H9 (cell line): ENCODE results near the gene BAZ1B. TPM values are rescaled to one million over a fixed set of nuclear protein-coding genes. Genes with fewer than 3 reads are reported as not detected.

Experiments
- DNase-seq: peaks from one replicate; pipeline ENCODE4 v3.0.0-alpha.2; 2017
- H2AFZ ChIP-seq: one replicate; pipeline ENCODE4 v1.6.1; 2013; ENCODE audit warnings: mild to moderate bottlenecking, low read length, control low read depth, moderate library complexity
- H2AK5ac ChIP-seq: 2 replicates; pipeline ENCODE4 v1.6.1; 2013; ENCODE audit warnings: low read length, control low read depth, mixed read lengths; ENCODE audit not compliant: insufficient read length
- H2BK120ac ChIP-seq: one replicate; pipeline ENCODE4 v1.6.1; 2013; ENCODE audit warnings: low read depth, mild to moderate bottlenecking, low read length, control low read depth, inconsistent platforms; ENCODE audit not compliant: poor library complexity, severe bottlenecking
- H2BK12ac ChIP-seq: 2 replicates; pipeline ENCODE4 v1.6.1; 2013; ENCODE audit warnings: low read length, control low read depth, mixed read lengths, low read depth; ENCODE audit not compliant: insufficient read length
- H2BK15ac ChIP-seq: 2 replicates; pipeline ENCODE4 v1.6.1; 2013; ENCODE audit warnings: low read depth, low read length, control low read depth
- H2BK20ac ChIP-seq: one replicate; pipeline ENCODE4 v1.6.1; 2013; ENCODE audit warnings: low read depth, mild to moderate bottlenecking, low read length, control low read depth, inconsistent platforms; ENCODE audit not compliant: poor library complexity, severe bottlenecking
- H2BK5ac ChIP-seq: 2 replicates; pipeline ENCODE4 v1.6.1; 2013; ENCODE audit warnings: low read length, control low read depth, mixed read lengths; ENCODE audit not compliant: insufficient read length
- H3K14ac ChIP-seq: 2 replicates; pipeline ENCODE4 v1.6.1; 2013; ENCODE audit warnings: low read length, control low read depth; ENCODE audit not compliant: insufficient read depth
- H3K18ac ChIP-seq: 2 replicates; pipeline ENCODE4 v1.6.1; 2013; ENCODE audit warnings: low read depth, mild to moderate bottlenecking, mixed read lengths, low read length, control low read depth; ENCODE audit not compliant: insufficient read length
- H3K23ac ChIP-seq: 2 replicates; pipeline ENCODE4 v1.6.1; 2013; ENCODE audit warnings: low read length, control low read depth, mixed read lengths, low read depth; ENCODE audit not compliant: insufficient read length
- H3K23me2 ChIP-seq: 2 replicates; pipeline ENCODE4 v1.6.1; 2013; ENCODE audit warnings: low read depth, mild to moderate bottlenecking, mixed read lengths, low read length, control low read depth; ENCODE audit not compliant: insufficient read length, poor library complexity, severe bottlenecking
- H3K27ac ChIP-seq: 2 replicates; pipeline ENCODE4 v1.5.1; 2013; ENCODE audit warnings: low read length, control low read depth, mixed read lengths, low read depth; ENCODE audit not compliant: insufficient read length
- H3K27me3 ChIP-seq: 2 replicates; pipeline ENCODE4 v1.6.1; 2013; ENCODE audit warnings: low read length, control low read depth, inconsistent platforms; ENCODE audit not compliant: insufficient read depth
- H3K4ac ChIP-seq: 2 replicates; pipeline ENCODE4 v1.6.1; 2013; ENCODE audit warnings: low read depth, mild to moderate bottlenecking, control low read depth, inconsistent platforms, low read length, moderate library complexity
- H3K4me1 ChIP-seq: 2 replicates; pipeline ENCODE4 v1.6.1; 2013; ENCODE audit warnings: low read length, control low read depth, inconsistent platforms; ENCODE audit not compliant: insufficient read depth
- H3K4me2 ChIP-seq: 2 replicates; pipeline ENCODE4 v1.6.1; 2013; ENCODE audit warnings: low read length, control low read depth, mixed read lengths; ENCODE audit not compliant: insufficient read length, insufficient read depth
- H3K56ac ChIP-seq: 2 replicates; pipeline ENCODE4 v1.6.1; 2013; ENCODE audit warnings: low read depth, mild to moderate bottlenecking, mixed read lengths, low read length, control low read depth; ENCODE audit not compliant: insufficient read length
- H3K79me1 ChIP-seq: 2 replicates; pipeline ENCODE4 v1.6.1; 2013; ENCODE audit warnings: low read depth, mild to moderate bottlenecking, moderate library complexity, low read length, control low read depth, inconsistent platforms; ENCODE audit not compliant: insufficient read depth, poor library complexity, severe bottlenecking
- H3K79me2 ChIP-seq: 2 replicates; pipeline ENCODE4 v1.6.1; 2013; ENCODE audit warnings: low read length, control low read depth, inconsistent platforms; ENCODE audit not compliant: insufficient read depth
- H3K9ac ChIP-seq: 2 replicates; pipeline ENCODE4 v1.6.1; 2013; ENCODE audit warnings: low read length, control low read depth, mixed read lengths; ENCODE audit not compliant: insufficient read length; ENCODE audit errors: extremely low read depth
- H3K9me3 ChIP-seq: one replicate; pipeline ENCODE4 v1.6.1; 2013; ENCODE audit warnings: low read depth, low read length, inconsistent platforms; ENCODE audit not compliant: control insufficient read depth
- H3T11ph ChIP-seq: one replicate; pipeline ENCODE4 v1.6.1; 2013; ENCODE audit warnings: mild to moderate bottlenecking, low read length, control low read depth, inconsistent platforms
- H4K20me1 ChIP-seq: one replicate; pipeline ENCODE4 v1.6.1; 2013; ENCODE audit not compliant: control insufficient read depth, insufficient read length, insufficient read depth
- H4K5ac ChIP-seq: 2 replicates; pipeline ENCODE4 v1.6.1; 2013; ENCODE audit warnings: low read depth, mild to moderate bottlenecking, mixed read lengths, low read length, control low read depth; ENCODE audit not compliant: insufficient read length
- H4K8ac ChIP-seq: replicated peaks from 2 replicates; pipeline ENCODE4 v1.6.1; 2013; ENCODE audit warnings: low read length, control low read depth, mixed read lengths, low read depth; ENCODE audit not compliant: insufficient read length
- H4K91ac ChIP-seq: 2 replicates; pipeline ENCODE4 v1.6.1; 2013; ENCODE audit warnings: low read depth, mild to moderate bottlenecking, moderate library complexity, mixed read lengths, low read length, control low read depth; ENCODE audit not compliant: insufficient read length
- H3K27ac Mint-ChIP-seq, 3 experiments: 2 replicates in 2 of 3; 3 replicates in 1 of 3; pipeline ENCODE4 v1.8.0; 2020 to 2021; ENCODE audit warnings: mixed read lengths in 3 of 3, mild to moderate bottlenecking in 1 of 3, moderate library complexity in 1 of 3
- H3K27me3 Mint-ChIP-seq: 2 replicates; pipeline ENCODE4 v1.8.0; 2021; ENCODE audit warnings: low read depth, mild to moderate bottlenecking, moderate library complexity, mixed read lengths
- H3K36me3 Mint-ChIP-seq, 3 experiments: 2 replicates in 2 of 3; 3 replicates in 1 of 3; pipeline ENCODE4 v1.8.0; 2020 to 2021; ENCODE audit warnings: low read depth in 3 of 3, mixed read lengths in 3 of 3; ENCODE audit not compliant: insufficient read depth in 1 of 3
- H3K4me1 Mint-ChIP-seq, 2 experiments: 2 replicates each; pipeline ENCODE4 v1.8.0; 2020; ENCODE audit warnings: mixed read lengths in 2 of 2
- H3K4me3 Mint-ChIP-seq, 2 experiments: 2 replicates in 1 of 2; 3 replicates in 1 of 2; pipeline ENCODE4 v1.8.0; 2020 to 2021; ENCODE audit warnings: mild to moderate bottlenecking in 2 of 2, mixed read lengths in 2 of 2, moderate library complexity in 1 of 2
- H3K9me3 Mint-ChIP-seq, 2 experiments: 2 replicates in 1 of 2; 3 replicates in 1 of 2; pipeline ENCODE4 v1.8.0; 2020; ENCODE audit warnings: mild to moderate bottlenecking in 2 of 2, mixed read lengths in 2 of 2, moderate library complexity in 1 of 2
- CTCF ChIP-seq: fragments of 200-600 bp; sonication (generic); conservative IDR thresholded peaks from 3 replicates; pipeline ENCODE4 v1.8.0; 2021; ENCODE audit warnings: antibody characterized with exemption, mild to moderate bottlenecking
- WGBS: extraction: QIAGEN DNeasy Blood & Tissue Kit; methylation state at CpG from one replicate; pipeline ENCODE4 v1.1.7; 2013; ENCODE audit warnings: missing lambda C conversion rate, low lambda C conversion rate, mixed read lengths; ENCODE audit not compliant: insufficient read length; ENCODE audit errors: extremely low coverage; 5-methylcytosine and 5-hydroxymethylcytosine counted together
- total RNA-seq: library from RNA; stranded (reverse); gene quantifications from 2 replicates; pipeline ENCODE4 v1.2.1, GENCODE V29; 2021

Gene BAZ1B
- total RNA-seq, 1 experiment from 2014 or later = 96.4 TPM

GRCh38 chr7:73454424-73454823, 67.7 kb downstream of the BAZ1B start:
- H2AK5ac ChIP-seq = no peak overlapping the region
- H3K79me2 ChIP-seq = 0 out of 2 replicates have a peak, but pooled peaks cover 2% of the 10 kb centered on the region
- Mint-ChIP-seq H3K27ac (peak overlapping the region in 2 of 3 experiments; percentile 17 to 52; a peak in 4 of 7 replicates), H3K4me3 (no peak overlapping the region), H3K36me3 (peaks cover 41 to 83% (median 70%) of the 10 kb centered on the region in 3 experiments; a peak in 6 of 7 replicates), H3K4me1 (no peaks in the 10 kb centered on the region), H3K9me3 (no peaks in the 10 kb centered on the region), H3K27me3 (no peaks in the 10 kb centered on the region)
- H3K4me2 ChIP-seq = no peak overlapping the region
- no peak overlapping the region for H2AFZ ChIP-seq
- DNase-seq = no peak
- H3K23ac ChIP-seq = no peak overlapping the region
- H3K9ac ChIP-seq = no peak overlapping the region
- H3K27me3 ChIP-seq = no peaks in the 10 kb centered on the region
- H3K14ac ChIP-seq = no peak overlapping the region
- TF ChIP-seq CTCF = no peak
- no peaks in the 10 kb centered on the region for H3K23me2 ChIP-seq
- H3K9me3 ChIP-seq = no peaks in the 10 kb centered on the region
- H2BK12ac ChIP-seq = no peak overlapping the region
- no peak overlapping the region for H2BK120ac ChIP-seq
- WGBS = 100% methylated on average over 1 of the region's 3 CpGs
- H3T11ph ChIP-seq = no peak overlapping the region
- no peak overlapping the region for H3K27ac ChIP-seq
- H2BK5ac ChIP-seq = no peak overlapping the region
- no peaks in the 10 kb centered on the region for H4K20me1 ChIP-seq
- no peak overlapping the region for H2BK15ac ChIP-seq
- no peak overlapping the region for H3K4ac ChIP-seq
- no peak overlapping the region for H2BK20ac ChIP-seq
- no peak overlapping the region for H4K91ac ChIP-seq
- H3K56ac ChIP-seq = no peak overlapping the region
- no peak overlapping the region for H4K5ac ChIP-seq
- no peaks in the 10 kb centered on the region for H3K4me1 ChIP-seq
- no peaks in the 10 kb centered on the region for H3K79me1 ChIP-seq
- no peak overlapping the region for H3K18ac ChIP-seq
- H4K8ac ChIP-seq = no peak overlapping the region
